ENCODE measurements around the gene MANBA. TPM values are rescaled to one million over a fixed set of nuclear protein-coding genes. Genes with fewer than 3 reads are reported as not detected.
A peak's percentile ranks its signal among the peaks of the same experiment; 100 is the strongest.

The MANBA gene
- total RNA-seq, 1 donor from 2014 or later: 38.3 TPM

GRCh38 chr4:102758241-102759160, 2.3 kb downstream of the MANBA start:
- TF ChIP-seq CTCF (IDR thresholded peaks at IDR 0.05; ENCODE audit: insufficient read depth, low read depth, low read length) (no peak), EZH2 (IDR thresholded peaks at IDR 0.05; ENCODE audit: insufficient read depth, low read length) (no peak)
- Mint-ChIP-seq H3K27me3 (ENCODE audit: low read depth, unreplicated experiment) (no peaks in the 10 kb centered on the region), H3K4me1 (ENCODE audit: low read depth, unreplicated experiment) (peaks cover 6% of the 10 kb centered on the region), H3K9me3 (ENCODE audit: unreplicated experiment) (no peaks in the 10 kb centered on the region), H3K27ac (ENCODE audit: unreplicated experiment) (peak overlapping the region; percentile 30), H3K4me3 (ENCODE audit: unreplicated experiment) (peak overlapping the region; percentile 99), H3K36me3 (ENCODE audit: low read depth, unreplicated experiment) (peaks cover 4% of the 10 kb centered on the region)
- no peaks in the 10 kb centered on the region for H3K27me3 ChIP-seq (ENCODE audit: insufficient read depth, low read length)
- H3K36me3 ChIP-seq (ENCODE audit: insufficient read depth, low read length): no peaks in the 10 kb centered on the region
- H3K79me2 ChIP-seq (ENCODE audit: insufficient read depth, low read length): peaks cover 18% of the 10 kb centered on the region
- DNase-seq (ENCODE audit: low read depth): no peak
- FAIRE-seq: no peak
- no peak overlapping the region for H3K4me3 ChIP-seq (ENCODE audit: insufficient read depth, low read depth, low read length)
- H3K4me1 ChIP-seq (ENCODE audit: insufficient read depth, low read length): peaks cover 6% of the 10 kb centered on the region
- no peak overlapping the region for H3K4me2 ChIP-seq (ENCODE audit: low read length)
- H4K20me1 ChIP-seq (ENCODE audit: insufficient read depth, low read length): peaks cover 6% of the 10 kb centered on the region
- H3K27ac ChIP-seq (ENCODE audit: low read depth, low read length): no peak overlapping the region
- H2AFZ ChIP-seq (ENCODE audit: low read depth, low read length): no peak overlapping the region
- no peak overlapping the region for H3K9ac ChIP-seq (ENCODE audit: low read length)
- H3K9me3 ChIP-seq (ENCODE audit: insufficient read depth, low read depth, low read length): no peaks in the 10 kb centered on the region

GRCh38 chr4:102757681-102758080, 3.1 kb downstream of the MANBA start:
- H3K4me3 ChIP-seq (ENCODE audit: insufficient read depth, low read depth, low read length): no peak overlapping the region
- peaks cover 6% of the 10 kb centered on the region for H3K4me1 ChIP-seq (ENCODE audit: insufficient read depth, low read length)
- Mint-ChIP-seq H3K4me1 (ENCODE audit: low read depth, unreplicated experiment) (peaks cover 6% of the 10 kb centered on the region), H3K27me3 (ENCODE audit: low read depth, unreplicated experiment) (no peaks in the 10 kb centered on the region), H3K4me3 (ENCODE audit: unreplicated experiment) (no peak overlapping the region), H3K36me3 (ENCODE audit: low read depth, unreplicated experiment) (peaks cover 4% of the 10 kb centered on the region), H3K27ac (ENCODE audit: unreplicated experiment) (no peak overlapping the region), H3K9me3 (ENCODE audit: unreplicated experiment) (no peaks in the 10 kb centered on the region)
- TF ChIP-seq CTCF (IDR thresholded peaks at IDR 0.05; ENCODE audit: insufficient read depth, low read depth, low read length) (no peak), EZH2 (IDR thresholded peaks at IDR 0.05; ENCODE audit: insufficient read depth, low read length) (no peak)
- H3K9ac ChIP-seq (ENCODE audit: low read length): no peak overlapping the region
- H3K9me3 ChIP-seq (ENCODE audit: insufficient read depth, low read depth, low read length): no peaks in the 10 kb centered on the region
- no peak overlapping the region for H2AFZ ChIP-seq (ENCODE audit: low read depth, low read length)
- FAIRE-seq: no peak
- H3K4me2 ChIP-seq (ENCODE audit: low read length): no peak overlapping the region
- no peaks in the 10 kb centered on the region for H3K36me3 ChIP-seq (ENCODE audit: insufficient read depth, low read length)
- peaks cover 6% of the 10 kb centered on the region for H4K20me1 ChIP-seq (ENCODE audit: insufficient read depth, low read length)
- H3K27ac ChIP-seq (ENCODE audit: low read depth, low read length): no peak overlapping the region
- H3K79me2 ChIP-seq (ENCODE audit: insufficient read depth, low read length): peaks cover 18% of the 10 kb centered on the region
- H3K27me3 ChIP-seq (ENCODE audit: insufficient read depth, low read length): no peaks in the 10 kb centered on the region
- DNase-seq (ENCODE audit: low read depth): no peak

GRCh38 chr4:102754044-102754443, 6.7 kb downstream of the MANBA start:
- H3K4me3 ChIP-seq (ENCODE audit: insufficient read depth, low read depth, low read length): no peak overlapping the region
- H3K9me3 Mint-ChIP-seq (ENCODE audit: unreplicated experiment): no peaks in the 10 kb centered on the region
- no peak overlapping the region for H2AFZ ChIP-seq (ENCODE audit: low read depth, low read length)
- FAIRE-seq (no peak), DNase-seq (ENCODE audit: low read depth) (no peak)
- H3K4me2 ChIP-seq (ENCODE audit: low read length): no peak overlapping the region
- no peak overlapping the region for H3K27ac ChIP-seq (ENCODE audit: low read depth, low read length)
- H3K4me1 ChIP-seq (ENCODE audit: insufficient read depth, low read length): no peaks in the 10 kb centered on the region
- H3K36me3 ChIP-seq (ENCODE audit: insufficient read depth, low read length): no peaks in the 10 kb centered on the region
- no peak overlapping the region for H3K9ac ChIP-seq (ENCODE audit: low read length)
- H3K27me3 Mint-ChIP-seq (ENCODE audit: low read depth, unreplicated experiment): no peaks in the 10 kb centered on the region
- TF ChIP-seq EZH2 (IDR thresholded peaks at IDR 0.05; ENCODE audit: insufficient read depth, low read length) (no peak), CTCF (IDR thresholded peaks at IDR 0.05; ENCODE audit: insufficient read depth, low read depth, low read length) (no peak)
- H3K27me3 ChIP-seq (ENCODE audit: insufficient read depth, low read length): no peaks in the 10 kb centered on the region
- H3K27ac Mint-ChIP-seq (ENCODE audit: unreplicated experiment): no peak overlapping the region
- peaks cover 4% of the 10 kb centered on the region for H3K4me1 Mint-ChIP-seq (ENCODE audit: low read depth, unreplicated experiment)
- peaks cover 8% of the 10 kb centered on the region for H3K79me2 ChIP-seq (ENCODE audit: insufficient read depth, low read length)
- no peaks in the 10 kb centered on the region for H3K9me3 ChIP-seq (ENCODE audit: insufficient read depth, low read depth, low read length)
- peaks cover 8% of the 10 kb centered on the region for H3K36me3 Mint-ChIP-seq (ENCODE audit: low read depth, unreplicated experiment)
- peaks cover 9% of the 10 kb centered on the region for H4K20me1 ChIP-seq (ENCODE audit: insufficient read depth, low read length)
- no peak overlapping the region for H3K4me3 Mint-ChIP-seq (ENCODE audit: unreplicated experiment)

All from astrocyte (in vitro differentiated cells and primary cell).